ENCODE measurements around the gene SEC14L3. TPM values are rescaled to one million over a fixed set of nuclear protein-coding genes. Genes with fewer than 3 reads are reported as not detected.

The SEC14L3 gene
- polyA plus RNA-seq, 3 donors: not detected

- H3K27me3 Mint-ChIP-seq (ENCODE audit: low read depth in 3 of 3): peaks cover 0 to 8% (median 1%) of the 10 kb centered on the region in 3 donors
- Histone ChIP-seq H3K9ac (ENCODE audit: insufficient read depth, low read length, poor library complexity, severe bottlenecking) (no peak overlapping the region), H3K36me3 (replicated peaks in 1 of 2; ENCODE audit: control insufficient read depth in 1 of 2, insufficient read depth in 2 of 2, low read length in 2 of 2) (no peaks in the 10 kb centered on the region), H2AFZ (ENCODE audit: insufficient read depth, low read depth, low read length, poor library complexity, severe bottlenecking) (no peak overlapping the region), H4K20me1 (ENCODE audit: insufficient read depth, low read length) (no peaks in the 10 kb centered on the region), H3K79me2 (ENCODE audit: insufficient read depth, low read length) (no peaks in the 10 kb centered on the region), H3K4me1 (ENCODE audit: control insufficient read depth in 1 of 2, insufficient read depth in 2 of 2, low read length in 2 of 2) (peaks cover 14 to 17% of the 10 kb centered on the region in 2 donors), H3K4me3 (replicated peaks in 1 of 3; ENCODE audit: low read depth in 2 of 3, low read length in 3 of 3) (no peak overlapping the region), H3K9me3 (replicated peaks in 1 of 2; ENCODE audit: control insufficient read depth in 1 of 2, insufficient read depth in 1 of 2, low read length in 2 of 2) (peaks cover 6 to 10% of the 10 kb centered on the region in 2 donors), H3K27ac (ENCODE audit: low read depth in 1 of 2, low read length in 2 of 2) (no peak overlapping the region), H3K27me3 (ENCODE audit: control insufficient read depth in 2 of 2, insufficient read depth in 2 of 2, low read length in 2 of 2) (peaks cover 0 to 1% of the 10 kb centered on the region in 2 donors), H3K4me2 (replicated peaks; ENCODE audit: extremely low read depth, low read length, poor library complexity, severe bottlenecking) (no peak overlapping the region)
- peaks cover 3 to 12% of the 10 kb centered on the region in 2 donors for H3K36me3 Mint-ChIP-seq
- peaks cover 16% of the 10 kb centered on the region for H3K4me1 Mint-ChIP-seq
- WGBS (ENCODE audit: insufficient coverage): 94% methylated on average over 2 of the region's 4 CpGs
- intact Hi-C loops (cut with micrococcal nuclease): no loop called here
- no peak overlapping the region for H3K4me3 Mint-ChIP-seq
- no peak for TF ChIP-seq CTCF (IDR thresholded peaks at IDR 0.05)
- DNase-seq: no peak
- no peak overlapping the region for H3K27ac Mint-ChIP-seq
- H3K9me3 Mint-ChIP-seq: peaks cover 5 to 10% (median 7%) of the 10 kb centered on the region in 7 donors
Measured at GRCh38 chr22:30430933-30431332, 40.9 kb downstream of the SEC14L3 start.

GRCh38 chr22:30429887-30430286, 41.9 kb downstream of the SEC14L3 start:
- Histone ChIP-seq H3K79me2 (ENCODE audit: insufficient read depth, low read length) (no peaks in the 10 kb centered on the region), H3K9me3 (replicated peaks in 1 of 2; ENCODE audit: control insufficient read depth in 1 of 2, insufficient read depth in 1 of 2, low read length in 2 of 2) (no peaks in the 10 kb centered on the region), H3K4me2 (replicated peaks; ENCODE audit: extremely low read depth, low read length, poor library complexity, severe bottlenecking) (no peak overlapping the region), H3K4me1 (ENCODE audit: control insufficient read depth in 1 of 2, insufficient read depth in 2 of 2, low read length in 2 of 2) (peaks cover 19 to 21% of the 10 kb centered on the region in 2 donors), H3K4me3 (replicated peaks in 1 of 3; ENCODE audit: low read depth in 2 of 3, low read length in 3 of 3) (no peak overlapping the region), H2AFZ (ENCODE audit: insufficient read depth, low read depth, low read length, poor library complexity, severe bottlenecking) (no peak overlapping the region), H3K27me3 (ENCODE audit: control insufficient read depth in 2 of 2, insufficient read depth in 2 of 2, low read length in 2 of 2) (no peaks in the 10 kb centered on the region), H3K36me3 (replicated peaks in 1 of 2; ENCODE audit: control insufficient read depth in 1 of 2, insufficient read depth in 2 of 2, low read length in 2 of 2) (no peaks in the 10 kb centered on the region), H3K9ac (ENCODE audit: insufficient read depth, low read length, poor library complexity, severe bottlenecking) (no peak overlapping the region), H3K27ac (ENCODE audit: low read depth in 1 of 2, low read length in 2 of 2) (no peak overlapping the region), H4K20me1 (ENCODE audit: insufficient read depth, low read length) (no peaks in the 10 kb centered on the region)
- peaks cover 19% of the 10 kb centered on the region for H3K4me1 Mint-ChIP-seq
- H3K36me3 Mint-ChIP-seq: peaks cover 3 to 12% of the 10 kb centered on the region in 2 donors
- 72% methylated on average over 4 of the region's 4 CpGs for WGBS (ENCODE audit: insufficient coverage)
- no peak for TF ChIP-seq CTCF (IDR thresholded peaks at IDR 0.05)
- no peak overlapping the region for H3K27ac Mint-ChIP-seq
- H3K9me3 Mint-ChIP-seq: peaks cover 0 to 3% (median 0%) of the 10 kb centered on the region in 7 donors
- H3K4me3 Mint-ChIP-seq: no peak overlapping the region
- intact Hi-C loops (cut with micrococcal nuclease): loop anchor here (5.0 to 10.0 kb wide), 3 partner anchors 38 to 545 kb away; partner anchors contain the start of genes MTMR3 (in 1 of the 2) and RNF215 (in 1 of the 2)
- no peak for DNase-seq
- peaks cover 0 to 8% (median 0%) of the 10 kb centered on the region in 3 donors for H3K27me3 Mint-ChIP-seq (ENCODE audit: low read depth in 3 of 3)
